ENCODE data around the gene SH2D4B.
"Not testable (repeated sequence)": the region's sequence is repeated elsewhere in the genome, so short reads cannot be mapped to it uniquely, and the experiment has no call there.

SH2D4B gene

DNA sequence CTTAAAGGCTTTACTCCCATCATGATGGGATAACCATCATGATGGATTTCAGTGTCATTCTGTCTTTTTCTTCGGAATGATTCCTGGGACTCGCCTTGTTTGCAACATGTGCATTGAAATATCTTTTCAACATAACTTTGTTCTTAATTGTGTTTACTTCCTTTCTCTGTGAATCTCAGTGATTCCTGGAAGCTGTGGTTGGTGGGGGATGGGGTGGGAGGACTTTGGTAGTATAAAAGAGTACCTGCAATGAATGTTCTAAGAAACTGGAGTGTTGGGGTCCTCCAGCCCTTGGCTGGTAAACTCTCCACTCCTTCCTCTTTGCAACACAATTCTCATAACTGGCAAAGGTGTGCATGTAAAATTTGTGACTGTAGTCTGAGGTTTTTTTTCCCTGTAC is 11.5 kb upstream of the SH2D4B start:
- DNase-seq: no peak

DNA sequence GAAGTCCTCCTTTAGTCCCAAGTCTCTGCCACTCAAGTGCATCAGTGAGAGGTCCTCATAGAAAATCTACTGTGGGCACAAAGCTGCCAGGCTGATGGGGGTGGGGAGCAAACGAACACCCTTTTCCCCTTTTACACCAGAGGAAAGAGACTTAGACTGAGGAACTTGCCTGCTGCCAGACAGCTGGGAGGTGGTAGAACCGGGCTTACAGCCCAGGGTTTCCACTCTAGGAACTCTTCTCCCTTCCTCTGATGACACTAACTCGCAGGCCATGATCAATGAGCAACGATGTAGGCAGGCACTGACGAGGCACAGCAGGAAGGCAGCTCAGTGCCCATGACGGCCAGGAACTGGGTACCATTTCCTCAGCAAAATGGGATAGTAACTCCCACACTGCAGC is 11.0 kb upstream of the SH2D4B start:
- no peak for DNase-seq

DNA sequence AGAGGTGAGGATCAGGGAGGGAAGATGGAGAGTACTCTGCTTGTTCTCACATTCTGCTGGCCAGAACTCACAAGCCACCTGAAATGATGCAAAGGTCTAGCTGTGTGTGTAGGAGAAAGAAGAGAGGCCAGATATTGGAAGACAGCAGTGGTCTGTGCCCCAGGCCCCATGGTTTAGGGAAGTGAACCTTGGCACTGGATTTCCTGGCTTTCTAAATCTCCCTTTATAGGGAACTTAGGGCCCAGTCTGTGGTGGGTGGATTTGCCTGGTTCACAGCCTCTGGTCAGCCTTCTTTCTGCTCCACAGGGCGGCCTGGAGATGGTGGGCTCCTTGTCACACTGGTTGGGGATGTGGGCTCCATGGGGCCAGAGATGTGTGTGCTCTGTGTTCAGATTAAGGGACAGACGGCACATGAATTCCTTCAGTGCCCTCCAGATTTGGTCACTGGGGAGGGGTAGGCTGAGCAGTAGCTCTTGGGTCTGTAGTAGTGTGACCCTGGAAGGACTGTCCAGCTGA is 9.5 kb upstream of the SH2D4B start:
- no peak for DNase-seq

DNA sequence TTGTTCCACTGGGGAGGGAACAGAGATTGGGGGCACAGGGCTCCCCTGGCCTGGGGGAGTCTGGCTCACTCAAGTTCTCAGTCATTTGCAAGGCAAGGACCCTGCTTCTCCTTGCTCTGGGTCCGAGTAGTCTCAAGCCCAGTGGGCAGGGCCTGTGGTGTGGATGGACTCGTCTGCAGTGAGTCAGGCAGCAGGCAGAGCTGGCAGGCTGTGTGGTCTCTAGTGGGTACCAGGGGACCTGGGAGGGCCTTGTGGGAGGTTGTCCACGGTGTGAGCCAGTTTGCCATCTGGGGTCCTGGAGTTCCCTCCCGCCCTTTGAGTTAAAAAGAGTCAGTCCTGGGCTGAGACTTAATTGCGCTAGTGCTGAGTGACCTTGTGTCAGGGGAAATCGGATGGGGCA is 8.8 kb upstream of the SH2D4B start:
- DNase-seq: no peak

DNA sequence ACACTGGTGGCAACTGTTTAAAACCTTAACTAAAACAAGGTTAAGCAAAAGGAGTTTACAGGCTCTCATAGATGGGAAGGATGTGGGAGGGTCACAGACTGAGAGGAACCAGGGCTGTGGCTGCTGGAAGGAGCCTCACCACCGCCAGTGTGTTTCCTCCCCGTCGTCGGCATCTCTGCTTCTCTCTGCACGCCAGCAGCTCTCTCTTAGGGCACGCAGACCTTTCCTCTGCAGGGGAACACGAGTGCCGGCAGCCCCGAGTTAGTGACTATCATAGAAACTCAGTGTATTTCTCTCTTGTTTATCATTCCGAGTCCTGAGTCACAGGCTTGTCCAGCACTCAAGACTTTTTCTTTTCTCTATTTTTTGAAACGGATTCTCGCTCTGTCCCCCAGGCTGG is 8.1 kb upstream of the SH2D4B start:
- no peak for DNase-seq

DNA sequence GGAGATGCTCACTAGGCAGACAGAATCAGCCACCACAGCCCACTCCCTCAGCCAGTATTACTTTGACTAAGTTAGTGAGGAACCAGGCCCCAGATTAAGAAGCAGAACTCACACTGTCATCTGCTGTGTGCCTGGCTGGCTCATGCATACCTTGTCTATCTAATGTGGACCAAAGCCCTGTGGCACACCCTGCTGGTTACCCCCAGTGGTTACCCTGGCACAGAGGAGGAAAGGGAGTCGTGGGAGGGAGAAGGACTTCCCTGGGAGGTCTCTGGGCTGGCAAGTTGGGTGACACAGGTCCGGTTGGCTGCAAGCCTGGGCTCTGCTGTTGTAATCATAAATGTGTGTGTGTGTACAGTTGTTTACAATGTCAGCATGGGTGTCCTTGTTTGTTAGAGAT is 7.5 kb upstream of the SH2D4B start:
- no peak for DNase-seq

DNA sequence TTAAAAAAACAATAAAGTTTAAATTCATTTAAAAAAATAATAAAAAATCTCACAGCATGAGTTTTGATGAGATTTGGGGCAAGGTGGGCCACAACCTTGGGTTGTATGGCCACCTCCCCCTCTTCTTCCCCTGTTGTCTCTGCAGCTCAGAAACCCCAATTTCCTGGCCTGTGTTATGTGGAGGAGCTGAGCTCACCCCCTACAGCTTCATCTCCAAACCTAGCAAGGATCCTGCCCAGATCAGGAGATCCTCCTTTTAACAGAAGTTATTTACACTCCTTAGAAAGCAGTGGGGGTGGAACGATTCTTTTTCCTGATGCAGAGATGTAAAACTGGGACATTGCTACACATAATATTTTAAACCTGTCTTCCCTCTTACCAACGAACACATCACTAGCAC is 6.9 kb upstream of the SH2D4B start:
- DNase-seq: no peak

DNA sequence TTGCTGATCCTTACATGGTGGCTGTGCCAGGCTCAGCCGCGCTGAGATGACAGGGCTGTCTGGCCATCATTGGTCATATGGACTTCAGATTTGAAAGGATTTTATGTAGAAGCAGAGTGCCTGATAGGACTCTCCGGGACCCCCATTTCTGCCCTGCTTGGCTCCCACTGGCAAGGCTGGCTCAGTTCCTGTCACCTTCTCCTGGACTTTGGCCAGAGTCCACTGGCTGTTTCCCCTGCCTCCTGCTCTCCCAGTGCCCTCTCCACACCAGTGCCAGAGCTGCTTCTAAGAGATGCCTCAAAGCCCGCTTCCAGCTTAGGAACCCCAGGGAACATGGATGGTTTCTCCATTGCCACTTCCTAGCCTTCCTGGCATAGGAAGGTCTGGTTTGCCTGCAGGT is 5.1 kb upstream of the SH2D4B start:
- no peak for DNase-seq

DNA sequence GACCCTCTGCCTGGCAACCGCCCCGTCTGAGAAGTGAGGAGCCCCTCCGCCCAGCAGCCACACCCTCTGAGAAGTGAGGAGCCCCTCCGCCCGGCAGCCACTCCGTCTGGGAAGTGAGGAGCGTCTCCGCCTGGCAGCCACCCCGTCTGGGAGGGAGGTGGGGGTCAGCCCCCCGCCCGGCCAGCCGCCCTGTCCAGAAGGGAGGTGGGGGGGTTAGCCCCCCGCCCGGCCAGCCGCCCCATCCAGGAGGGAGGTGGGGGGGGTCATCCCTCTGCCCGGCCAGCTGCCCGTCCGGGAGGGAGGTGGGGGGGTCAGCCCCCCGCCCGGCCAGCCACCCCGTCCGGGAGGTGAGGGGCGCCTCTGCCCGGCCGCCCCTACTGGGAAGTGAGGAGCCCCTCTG is 3.6 kb upstream of the SH2D4B start:
- DNase-seq: not testable (repeated sequence)

DNA sequence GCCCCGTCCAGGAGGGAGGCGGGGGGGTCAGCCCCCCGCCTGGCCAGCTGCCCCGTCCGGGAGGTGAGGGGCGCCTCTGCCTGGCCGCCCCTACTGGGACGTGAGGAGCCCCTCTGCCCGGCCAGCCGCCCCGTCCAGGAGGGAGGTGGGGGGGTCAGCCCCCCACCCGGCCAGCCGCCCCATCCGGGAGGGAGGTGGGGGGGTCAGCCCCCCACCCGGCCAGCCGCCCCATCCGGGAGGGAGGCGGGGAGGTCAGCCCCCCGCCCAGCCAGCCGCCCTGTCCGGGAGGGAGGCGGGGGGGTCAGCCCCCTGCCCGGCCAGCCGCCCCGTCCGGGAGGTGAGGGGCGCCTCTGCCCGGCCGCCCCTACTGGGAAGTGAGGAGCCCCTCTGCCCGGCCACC is 3.1 kb upstream of the SH2D4B start:
- not testable (repeated sequence) for DNase-seq

DNA sequence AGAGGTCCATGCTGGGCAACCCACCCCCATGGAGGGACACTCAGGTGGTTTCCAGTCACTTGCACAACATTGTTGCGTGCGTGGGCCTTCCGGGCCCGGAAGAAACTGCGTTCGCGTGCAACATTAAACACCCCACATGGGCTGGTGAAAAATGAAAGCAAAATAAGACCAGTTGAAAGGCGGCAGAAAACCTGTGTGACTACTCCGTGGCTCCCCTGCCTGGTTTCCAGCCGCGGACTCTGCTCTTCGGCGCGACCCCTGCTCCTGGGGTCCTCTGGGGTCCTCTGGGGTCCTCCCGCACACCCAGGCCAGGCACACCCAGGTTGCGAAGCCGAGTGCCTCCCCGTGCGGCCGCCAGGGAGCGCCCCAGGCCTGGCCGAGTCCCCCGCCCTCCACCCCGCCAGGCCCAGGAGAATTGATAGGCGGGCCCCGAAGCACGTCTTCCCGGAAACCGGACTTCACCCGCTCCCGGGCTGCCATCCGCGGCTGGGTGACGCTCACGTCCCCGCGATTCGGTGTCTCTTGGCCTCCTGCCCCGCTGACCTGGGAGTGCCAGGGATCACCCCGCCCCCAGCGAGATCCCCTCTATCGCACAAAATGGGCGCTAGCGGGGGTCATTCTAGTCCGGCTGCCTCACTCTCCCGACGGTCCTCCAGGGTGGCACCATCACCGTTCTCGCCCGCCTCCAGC is 1.9 kb upstream of the SH2D4B start:
- no peak for DNase-seq

DNA sequence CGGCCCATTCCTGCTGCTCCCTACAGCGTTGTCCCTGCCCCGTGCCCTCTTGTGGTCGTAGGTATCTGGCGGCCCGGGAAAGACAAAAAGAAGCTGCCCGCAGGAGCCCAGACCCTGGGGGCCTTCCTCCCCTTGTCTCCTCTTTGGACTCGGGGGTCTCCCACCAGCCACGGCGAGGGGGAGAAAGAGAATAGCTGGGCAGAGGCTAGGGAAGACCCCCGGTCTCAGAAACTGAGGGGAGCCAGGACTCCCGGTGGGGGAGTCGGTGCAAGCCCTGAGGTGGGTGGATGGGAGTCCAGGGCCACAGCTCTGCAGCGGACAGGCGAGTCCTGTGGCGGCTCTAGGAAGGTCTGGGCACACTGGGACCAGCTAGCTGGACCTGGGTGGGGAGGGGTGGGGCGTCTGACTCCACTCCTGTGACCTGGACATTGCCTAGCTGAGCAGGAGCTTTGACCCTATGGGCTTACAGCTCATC is 1.3 kb upstream of the SH2D4B start:
- DNase-seq: no peak

DNA sequence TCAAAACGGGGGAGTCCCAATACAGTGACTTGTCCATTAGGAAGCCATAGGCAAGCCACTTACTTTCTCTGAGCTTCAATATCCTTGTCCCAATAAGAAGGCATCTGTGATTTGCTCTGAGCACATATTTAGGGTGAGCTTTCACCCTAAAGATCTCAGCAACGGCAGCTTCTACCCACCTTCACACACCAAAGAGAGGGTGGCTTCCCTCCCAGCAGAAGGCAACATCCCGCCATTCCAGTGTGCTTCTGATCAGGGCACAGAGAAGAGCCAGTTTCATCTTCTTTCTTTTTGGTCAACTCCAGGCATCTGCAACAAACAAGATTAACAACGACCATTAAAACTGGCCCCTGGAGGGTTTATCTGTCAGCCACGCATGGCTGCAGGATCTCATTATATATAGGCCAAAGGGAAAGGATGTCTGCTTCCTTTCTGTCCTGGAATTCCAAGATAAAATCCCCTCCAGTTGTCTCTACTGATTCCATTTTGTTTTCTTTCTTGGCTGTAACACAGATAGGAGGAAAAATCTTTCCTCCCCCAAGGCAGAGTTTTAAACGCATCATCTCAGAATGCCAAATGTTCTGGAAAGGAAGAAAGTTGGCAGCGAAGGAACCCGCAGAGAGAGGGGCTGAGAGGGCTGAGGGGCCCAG is 491 bp upstream of the SH2D4B start:
- DNase-seq: no peak

DNA sequence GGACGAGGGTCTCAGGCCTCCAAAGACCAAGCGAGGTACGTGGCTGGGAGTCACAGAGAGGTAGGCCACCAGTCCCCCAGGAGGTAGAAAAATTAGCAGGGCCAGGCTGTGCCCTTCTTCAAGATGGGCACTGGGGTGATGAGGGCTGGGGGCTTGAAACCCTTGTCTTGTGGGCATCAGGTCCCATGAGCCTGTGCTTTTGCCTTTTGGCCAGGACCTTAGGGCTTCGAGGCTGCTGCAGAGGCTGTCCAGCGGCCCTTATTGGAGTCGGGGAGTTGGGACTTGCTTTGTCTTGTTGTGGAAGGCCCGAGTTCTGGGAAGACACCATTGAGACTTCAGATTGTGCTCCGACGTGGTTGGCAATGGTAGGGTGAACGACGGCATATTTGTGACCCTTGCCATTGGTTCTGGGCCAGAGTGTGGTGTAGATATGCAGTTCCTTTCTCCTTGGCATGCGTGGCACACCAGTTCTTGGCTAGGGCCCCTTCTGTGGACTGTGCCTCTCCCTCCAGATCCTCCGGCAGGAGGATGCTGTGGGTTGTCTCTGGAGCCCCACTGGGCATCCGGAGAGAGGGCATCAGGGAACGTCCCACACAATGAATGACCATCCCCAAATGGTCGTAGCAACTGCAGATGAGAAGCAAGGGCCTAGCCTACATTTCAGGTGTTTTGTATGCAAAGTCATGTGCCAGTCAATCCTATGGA is 931 bp downstream of the SH2D4B start:
- DNase-seq: no peak

DNA sequence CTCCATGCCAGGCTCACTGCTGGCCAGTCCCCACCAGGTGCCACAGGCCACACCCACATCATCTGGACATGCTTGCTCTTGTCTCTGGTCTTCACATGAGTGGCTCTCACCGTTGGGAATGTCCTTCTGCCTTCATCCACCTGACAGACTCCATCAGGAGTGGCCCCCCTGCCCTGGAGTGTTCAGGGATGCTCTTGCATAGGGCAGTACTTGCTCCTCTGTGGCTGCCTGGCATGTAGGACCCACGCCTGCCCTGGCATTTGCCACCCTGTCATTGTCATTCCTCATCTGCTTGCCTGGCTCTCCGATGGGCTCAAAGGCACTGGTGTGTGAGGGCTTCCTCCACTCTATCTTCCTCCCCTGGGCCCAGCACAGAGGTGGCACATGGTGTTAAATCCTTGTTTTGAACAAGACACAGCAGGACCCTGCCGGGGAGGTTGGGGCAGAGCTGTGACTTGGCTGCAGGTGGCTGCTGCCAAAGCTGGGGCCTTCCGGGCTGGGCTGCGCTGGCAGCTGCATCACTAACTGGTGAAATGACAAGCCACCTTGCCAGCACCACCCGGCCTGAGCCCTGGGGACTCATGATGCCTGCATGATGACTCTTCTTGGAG is 1.8 kb downstream of the SH2D4B start:
- DNase-seq: no peak

DNA sequence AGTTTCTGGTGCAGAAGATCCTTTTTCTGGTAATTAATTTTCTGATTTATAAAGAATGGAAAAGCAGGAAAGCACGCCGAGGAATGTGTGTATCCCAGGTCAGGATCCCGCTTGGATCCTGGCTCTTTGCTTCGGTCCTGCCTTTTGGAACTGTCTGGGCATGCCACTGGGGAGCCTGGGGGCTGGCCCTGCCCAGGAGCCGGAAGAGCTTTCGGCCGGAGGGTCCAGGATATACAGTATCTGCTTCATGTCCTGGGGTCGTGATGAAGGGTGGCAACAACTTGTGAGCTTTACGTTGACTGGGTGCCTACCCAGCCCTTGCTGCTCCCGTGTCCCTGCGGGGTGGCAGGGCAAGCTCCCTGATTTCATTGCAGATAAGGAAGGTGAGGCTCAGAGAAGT is 2.4 kb downstream of the SH2D4B start:
- no peak for DNase-seq

DNA sequence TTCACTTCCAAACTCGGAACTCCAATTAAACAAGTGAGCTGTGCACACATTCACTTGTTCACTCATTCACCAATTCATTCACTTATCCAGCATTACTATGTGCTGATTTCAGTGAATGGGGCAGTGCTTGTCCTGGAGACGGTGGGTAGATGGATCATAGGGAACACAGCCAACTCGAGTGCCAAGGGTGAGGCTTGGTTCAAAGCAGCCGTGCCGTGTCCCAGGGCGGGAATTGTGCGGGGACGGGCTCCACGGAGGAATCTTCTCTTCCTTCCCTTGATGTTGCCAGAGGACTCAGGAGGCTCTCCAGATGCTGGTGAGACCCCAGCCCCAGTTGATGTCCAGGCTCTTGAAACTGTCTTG is 2.9 kb downstream of the SH2D4B start:
- DNase-seq: no peak

DNA sequence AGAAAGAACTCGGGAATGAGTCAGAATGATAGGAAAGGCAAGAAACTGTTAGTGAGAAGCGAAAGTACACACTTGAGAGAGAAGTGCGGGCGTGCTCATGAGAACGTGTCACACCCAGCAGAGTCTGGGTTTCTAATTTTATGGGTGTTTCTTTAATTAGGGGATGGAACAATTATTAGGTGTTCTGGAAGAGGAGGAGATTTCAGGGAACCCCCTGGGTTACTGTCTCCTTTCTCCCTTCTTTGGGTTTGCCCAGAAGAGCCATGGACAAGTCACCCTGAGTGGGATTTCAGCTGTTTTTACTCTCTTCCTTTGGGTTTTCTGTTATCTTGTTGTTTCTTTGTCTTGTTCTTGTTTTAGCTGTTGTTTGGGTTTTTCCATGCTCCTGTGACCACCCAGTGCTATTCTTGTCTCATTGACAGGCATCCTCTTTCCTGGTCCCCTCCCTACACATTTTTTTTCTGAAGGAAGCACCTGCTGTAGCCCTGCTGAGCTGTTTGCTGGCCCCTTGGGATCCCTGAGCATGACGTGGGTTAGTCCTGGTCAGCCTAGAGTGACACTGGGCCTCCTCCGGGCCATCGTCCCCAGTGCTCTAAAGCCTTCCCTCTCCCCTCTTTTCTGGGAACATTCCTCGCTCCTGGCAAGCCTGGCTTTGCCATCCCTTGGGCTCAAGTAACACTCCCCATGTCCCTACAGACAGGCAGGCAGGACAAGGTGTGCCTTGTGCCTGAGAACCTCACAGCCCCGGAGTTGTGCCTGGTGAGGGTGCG is 3.5 kb downstream of the SH2D4B start:
- no peak for DNase-seq

DNA sequence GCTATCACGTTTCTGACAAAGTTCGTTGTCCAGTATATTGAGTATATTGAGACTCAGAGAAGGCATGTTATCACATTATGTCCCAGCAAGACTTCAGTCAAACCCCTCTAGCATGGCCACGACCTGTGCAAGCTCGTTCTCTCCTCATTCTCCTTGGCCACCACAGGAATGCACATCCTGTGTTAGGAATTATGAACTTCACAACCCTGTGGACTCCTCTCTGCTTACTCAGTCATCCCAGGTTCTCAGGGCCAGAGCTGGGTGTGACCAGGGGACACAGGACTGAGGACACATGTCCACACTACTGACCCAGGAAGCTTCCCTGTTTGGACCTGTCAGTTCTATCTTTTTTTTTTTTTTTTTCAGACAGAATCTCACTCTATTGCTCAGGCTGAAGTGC is 4.4 kb downstream of the SH2D4B start:
- DNase-seq: no peak

DNA sequence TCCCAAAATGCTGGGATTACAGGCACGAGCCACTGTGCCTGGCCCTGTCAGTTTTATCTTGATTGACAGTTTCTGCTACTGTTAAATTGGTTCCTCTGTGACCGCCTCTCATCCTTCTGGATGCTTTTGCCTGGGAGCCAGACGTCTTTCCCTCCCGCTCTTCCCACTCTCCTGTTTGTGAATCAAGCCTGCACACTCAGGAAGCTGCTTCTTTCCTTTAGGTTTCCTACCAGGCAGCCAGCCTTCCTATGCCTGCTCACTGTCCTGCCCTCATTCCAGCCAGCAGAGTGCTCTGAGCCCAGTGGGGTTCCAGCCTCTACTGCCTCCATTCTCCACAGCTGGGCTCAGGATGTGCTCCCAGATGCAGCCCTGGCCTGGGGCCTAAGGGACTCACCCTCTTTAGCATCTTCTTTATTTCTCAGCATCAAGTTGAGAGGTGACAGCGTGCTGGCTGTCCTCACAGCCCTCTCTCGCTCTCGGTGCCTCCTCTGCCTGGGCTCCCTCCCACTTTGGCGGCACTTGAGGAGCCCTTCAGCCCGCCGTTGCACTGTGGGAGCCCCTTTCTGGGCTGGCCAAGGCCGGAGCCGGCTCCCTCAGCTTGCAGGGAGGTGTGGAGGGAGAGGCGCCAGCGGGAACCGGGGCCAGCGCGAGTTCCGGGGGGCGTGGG is 5.1 kb downstream of the SH2D4B start:
- DNase-seq: no peak

DNA sequence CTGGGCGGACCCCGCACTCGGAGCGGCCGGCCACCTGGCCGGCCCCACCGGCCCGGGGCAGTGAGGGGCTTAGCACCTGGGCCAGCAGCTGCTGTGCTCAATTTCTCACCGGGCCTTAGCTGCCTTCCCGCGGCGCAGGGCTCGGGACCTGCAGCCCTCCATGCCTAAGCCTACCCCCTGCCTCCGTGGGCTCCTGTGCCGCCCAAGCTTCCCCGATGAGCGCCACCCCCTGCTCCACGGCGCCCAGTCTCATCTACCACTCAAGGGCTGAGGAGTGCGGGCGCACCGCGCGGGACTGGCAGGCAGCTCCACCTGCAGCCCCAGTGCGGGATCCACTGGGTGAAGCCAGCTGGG is 5.6 kb downstream of the SH2D4B start:
- DNase-seq: not testable (repeated sequence)

DNA sequence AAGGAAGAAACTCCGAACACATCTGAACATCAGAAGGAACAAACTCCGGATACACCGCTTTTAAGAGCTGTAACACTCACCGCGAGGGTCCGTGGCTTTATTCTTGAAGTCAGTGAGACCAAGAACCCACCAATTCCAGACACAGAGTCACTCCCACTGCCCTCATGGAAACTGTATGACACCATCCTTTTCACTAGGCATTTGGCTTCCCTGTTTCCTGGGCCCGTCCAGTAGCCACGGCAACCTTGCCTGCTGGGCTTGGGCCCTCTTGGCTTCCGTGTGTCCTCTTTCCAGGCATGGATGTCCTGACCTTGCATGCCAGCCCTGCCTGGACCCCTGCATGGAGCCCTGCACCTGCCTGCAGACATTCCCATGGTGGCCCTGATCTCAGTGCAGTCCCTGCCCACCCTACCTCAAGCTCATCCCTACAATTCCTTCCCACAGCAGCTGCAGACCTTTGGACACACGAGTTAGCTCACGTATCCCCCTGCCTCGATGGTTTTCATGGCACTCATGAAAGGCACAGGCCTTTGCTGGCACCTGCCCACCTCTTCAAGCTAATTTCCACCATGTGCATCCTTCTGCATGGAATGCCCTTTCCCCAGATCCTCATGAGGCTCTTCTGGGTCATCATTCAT is 6.7 kb downstream of the SH2D4B start:
- no peak for DNase-seq
